C4-2B (cell line): ENCODE measurements around the gene TBC1D25.
"Not testable (repeated sequence)": the region's sequence is repeated elsewhere in the genome, so short reads cannot be mapped to it uniquely, and the experiment has no call there.

Experiments used
- ZFX ChIP-seq: fragments of 450-650 bp; IDR thresholded peaks from 2 replicates; pipeline ENCODE4 v1.6.1; 2017
- TF ChIP-seq, protein P1 (sequence below): fragments of 450-650 bp; conservative IDR thresholded peaks from 2 replicates; pipeline ENCODE4 v1.5.1; 2017; ENCODE audit warnings: mild to moderate bottlenecking

DNA sequence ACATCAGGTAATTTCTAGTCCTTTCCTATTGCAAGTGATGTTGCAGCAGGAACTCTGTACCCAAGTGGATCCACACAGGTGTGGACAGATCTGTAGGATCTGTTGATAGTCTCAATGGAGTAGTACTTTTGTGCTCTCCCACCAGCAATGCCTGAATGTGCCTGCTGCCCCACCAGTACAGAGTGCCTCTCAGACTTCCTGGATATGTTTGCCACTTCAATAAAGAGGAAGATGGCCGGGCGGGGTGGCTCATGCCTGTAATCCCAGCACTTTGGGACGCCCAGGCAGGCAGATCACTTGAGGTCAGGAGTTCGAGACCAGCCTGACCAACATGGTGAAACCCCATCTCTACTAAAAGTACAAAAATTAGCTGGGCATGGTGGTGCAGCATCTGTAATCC, 20.0 kb upstream of the TBC1D25 start:
- TF ChIP-seq, protein P1, sequence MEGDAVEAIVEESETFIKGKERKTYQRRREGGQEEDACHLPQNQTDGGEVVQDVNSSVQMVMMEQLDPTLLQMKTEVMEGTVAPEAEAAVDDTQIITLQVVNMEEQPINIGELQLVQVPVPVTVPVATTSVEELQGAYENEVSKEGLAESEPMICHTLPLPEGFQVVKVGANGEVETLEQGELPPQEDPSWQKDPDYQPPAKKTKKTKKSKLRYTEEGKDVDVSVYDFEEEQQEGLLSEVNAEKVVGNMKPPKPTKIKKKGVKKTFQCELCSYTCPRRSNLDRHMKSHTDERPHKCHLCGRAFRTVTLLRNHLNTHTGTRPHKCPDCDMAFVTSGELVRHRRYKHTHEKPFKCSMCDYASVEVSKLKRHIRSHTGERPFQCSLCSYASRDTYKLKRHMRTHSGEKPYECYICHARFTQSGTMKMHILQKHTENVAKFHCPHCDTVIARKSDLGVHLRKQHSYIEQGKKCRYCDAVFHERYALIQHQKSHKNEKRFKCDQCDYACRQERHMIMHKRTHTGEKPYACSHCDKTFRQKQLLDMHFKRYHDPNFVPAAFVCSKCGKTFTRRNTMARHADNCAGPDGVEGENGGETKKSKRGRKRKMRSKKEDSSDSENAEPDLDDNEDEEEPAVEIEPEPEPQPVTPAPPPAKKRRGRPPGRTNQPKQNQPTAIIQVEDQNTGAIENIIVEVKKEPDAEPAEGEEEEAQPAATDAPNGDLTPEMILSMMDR: not testable (repeated sequence)
- not testable (repeated sequence) for TF ChIP-seq ZFX
